ENCODE measurements around the gene ZNF668.

DNA sequence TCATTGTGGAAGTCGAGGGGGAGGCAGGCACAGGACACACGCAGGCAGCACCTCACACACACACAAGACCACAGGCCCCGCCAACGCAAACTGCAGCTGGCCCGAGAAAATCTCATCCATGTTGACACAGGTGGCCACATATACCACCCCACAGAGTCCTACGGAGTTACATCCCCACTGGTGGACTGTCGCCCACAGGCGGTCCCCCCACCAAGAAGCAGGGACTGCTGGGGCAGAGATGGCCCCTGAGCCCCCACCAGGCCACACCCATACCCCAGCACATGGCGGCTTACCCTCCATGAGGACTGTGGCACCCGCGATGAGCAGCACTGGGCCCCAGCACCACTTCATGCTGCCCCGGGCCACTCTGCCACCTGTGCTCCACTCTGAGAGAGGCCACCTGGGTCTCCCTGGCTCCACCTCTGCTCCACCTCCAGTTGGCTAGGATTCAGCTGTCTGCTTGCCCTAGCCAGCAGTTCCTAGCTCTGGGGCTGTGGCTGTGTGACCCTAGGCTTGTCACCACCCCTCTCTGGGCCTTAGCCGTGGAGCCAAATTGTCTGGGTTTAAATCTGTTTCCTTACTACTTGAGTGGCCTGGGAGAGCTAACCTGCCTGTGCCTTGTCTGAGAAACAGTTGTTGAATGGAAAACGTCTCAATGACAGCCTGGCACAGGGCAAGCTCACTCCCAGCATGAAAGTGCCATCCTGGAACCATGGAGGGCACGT lies 14.6 kb upstream of the ZNF668 start, which contains the start of gene PRSS53:
- TF ChIP-seq, protein P1, sequence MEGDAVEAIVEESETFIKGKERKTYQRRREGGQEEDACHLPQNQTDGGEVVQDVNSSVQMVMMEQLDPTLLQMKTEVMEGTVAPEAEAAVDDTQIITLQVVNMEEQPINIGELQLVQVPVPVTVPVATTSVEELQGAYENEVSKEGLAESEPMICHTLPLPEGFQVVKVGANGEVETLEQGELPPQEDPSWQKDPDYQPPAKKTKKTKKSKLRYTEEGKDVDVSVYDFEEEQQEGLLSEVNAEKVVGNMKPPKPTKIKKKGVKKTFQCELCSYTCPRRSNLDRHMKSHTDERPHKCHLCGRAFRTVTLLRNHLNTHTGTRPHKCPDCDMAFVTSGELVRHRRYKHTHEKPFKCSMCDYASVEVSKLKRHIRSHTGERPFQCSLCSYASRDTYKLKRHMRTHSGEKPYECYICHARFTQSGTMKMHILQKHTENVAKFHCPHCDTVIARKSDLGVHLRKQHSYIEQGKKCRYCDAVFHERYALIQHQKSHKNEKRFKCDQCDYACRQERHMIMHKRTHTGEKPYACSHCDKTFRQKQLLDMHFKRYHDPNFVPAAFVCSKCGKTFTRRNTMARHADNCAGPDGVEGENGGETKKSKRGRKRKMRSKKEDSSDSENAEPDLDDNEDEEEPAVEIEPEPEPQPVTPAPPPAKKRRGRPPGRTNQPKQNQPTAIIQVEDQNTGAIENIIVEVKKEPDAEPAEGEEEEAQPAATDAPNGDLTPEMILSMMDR (IDR thresholded peaks at IDR 0.05), result no peak
- no peak for TF ChIP-seq POLR2A (IDR thresholded peaks at IDR 0.05)
